HG03159 (cell line): ENCODE data around the gene NIN.

Experiments
- ATAC-seq: cut with Tn5 transposase; IDR thresholded peaks from one replicate; pipeline ENCODE4 v1.9.1; 2021; ENCODE audit warnings: mild to moderate bottlenecking, moderate library complexity; ENCODE audit not compliant: unreplicated experiment

NIN gene

GRCh38 chr14:50670196-50670865 is 160.6 kb downstream of the NIN start:
- ATAC-seq, result no peak
